Neural progenitor cell (in vitro differentiated cells): ENCODE data around the gene CAPZA1. TPM values are rescaled to one million over a fixed set of nuclear protein-coding genes. Genes with fewer than 3 reads are reported as not detected.

Experiments used
- DNase-seq: peaks from one replicate; pipeline ENCODE4 v3.0.0-alpha.2; 2016; ENCODE audit warnings: low spot score
- H2AFZ ChIP-seq: fragments of 200-600 bp; sonication (generic); replicated peaks from 2 replicates; pipeline ENCODE4 v1.6.1; 2016; ENCODE audit warnings: antibody characterized with exemption
- H3F3A ChIP-seq: fragments of 200-600 bp; sonication (generic); 2 replicates; pipeline ENCODE4 v1.6.1; 2016; ENCODE audit warnings: antibody characterized with exemption, low read depth
- H3K27ac ChIP-seq: fragments of 200-600 bp; sonication (generic); 2 replicates; pipeline ENCODE4 v1.5.1; 2016; ENCODE audit warnings: mild to moderate bottlenecking
- H3K27me3 ChIP-seq: fragments of 200-600 bp; sonication (generic); 2 replicates; pipeline ENCODE4 v1.6.1; 2016; ENCODE audit warnings: mild to moderate bottlenecking, moderate library complexity
- H3K36me3 ChIP-seq: fragments of 200-600 bp; sonication (generic); 2 replicates; pipeline ENCODE4 v1.5.1; 2016
- H3K4me1 ChIP-seq: fragments of 200-600 bp; sonication (generic); 2 replicates; pipeline ENCODE4 v1.6.1; 2016; ENCODE audit warnings: mixed run types
- H3K4me2 ChIP-seq: fragments of 200-600 bp; sonication (generic); 2 replicates; pipeline ENCODE4 v1.6.1; 2016
- H3K4me3 ChIP-seq: fragments of 200-600 bp; sonication (generic); 2 replicates; pipeline ENCODE4 v1.5.1; 2016
- H3K79me2 ChIP-seq: fragments of 200-600 bp; sonication (generic); 2 replicates; pipeline ENCODE4 v1.6.1; 2016; ENCODE audit warnings: low read depth
- H3K9ac ChIP-seq: fragments of 200-600 bp; sonication (generic); 2 replicates; pipeline ENCODE4 v1.6.1; 2016
- H3K9me3 ChIP-seq: fragments of 200-600 bp; sonication (generic); 2 replicates; pipeline ENCODE4 v1.5.1; 2016; ENCODE audit warnings: low read depth
- H4K20me1 ChIP-seq: fragments of 200-600 bp; sonication (generic); 2 replicates; pipeline ENCODE4 v1.6.1; 2016; ENCODE audit warnings: low read depth
- H3K27ac Mint-ChIP-seq: 3 replicates; pipeline ENCODE4 v1.8.0; 2021; ENCODE audit warnings: mixed read lengths
- H3K27me3 Mint-ChIP-seq: 2 replicates; pipeline ENCODE4 v1.8.0; 2022; ENCODE audit warnings: low read depth, mild to moderate bottlenecking, inconsistent platforms, moderate library complexity, mixed read lengths; ENCODE audit not compliant: insufficient read depth
- H3K36me3 Mint-ChIP-seq: 3 replicates; pipeline ENCODE4 v1.8.0; 2021; ENCODE audit warnings: mixed read lengths
- H3K4me1 Mint-ChIP-seq: 3 replicates; pipeline ENCODE4 v1.8.0; 2021; ENCODE audit warnings: mixed read lengths
- H3K4me3 Mint-ChIP-seq: 3 replicates; pipeline ENCODE4 v1.8.0; 2021; ENCODE audit warnings: mild to moderate bottlenecking, moderate library complexity, mixed read lengths
- H3K9me3 Mint-ChIP-seq: 3 replicates; pipeline ENCODE4 v1.8.0; 2020; ENCODE audit warnings: mixed read lengths
- EZH2 ChIP-seq: fragments of 200-600 bp; sonication (generic); IDR thresholded peaks from 2 replicates; pipeline ENCODE4 v1.6.1; 2017; ENCODE audit warnings: antibody characterized with exemption, mild to moderate bottlenecking, moderate library complexity
- EZH2phosphoT487 ChIP-seq: fragments of 200-600 bp; sonication (generic); IDR thresholded peaks from 2 replicates; pipeline ENCODE4 v1.6.1; 2017; ENCODE audit warnings: antibody characterized with exemption
- total RNA-seq: library from RNA; depleted of rRNA; stranded (reverse); fragments of >200 nt; gene quantifications from 2 replicates; pipeline ENCODE4 v1.2.3, GENCODE V29; 2015; ENCODE audit warnings: low replicate concordance
- TF ChIP-seq, protein P1 (sequence below): fragments of 200-600 bp; sonication (generic); IDR thresholded peaks from 2 replicates; pipeline ENCODE4 v1.5.1; 2017; ENCODE audit warnings: antibody characterized with exemption, mild to moderate bottlenecking

The CAPZA1 gene
- total RNA-seq, 1 donor from 2014 or later: 218 TPM

DNA sequence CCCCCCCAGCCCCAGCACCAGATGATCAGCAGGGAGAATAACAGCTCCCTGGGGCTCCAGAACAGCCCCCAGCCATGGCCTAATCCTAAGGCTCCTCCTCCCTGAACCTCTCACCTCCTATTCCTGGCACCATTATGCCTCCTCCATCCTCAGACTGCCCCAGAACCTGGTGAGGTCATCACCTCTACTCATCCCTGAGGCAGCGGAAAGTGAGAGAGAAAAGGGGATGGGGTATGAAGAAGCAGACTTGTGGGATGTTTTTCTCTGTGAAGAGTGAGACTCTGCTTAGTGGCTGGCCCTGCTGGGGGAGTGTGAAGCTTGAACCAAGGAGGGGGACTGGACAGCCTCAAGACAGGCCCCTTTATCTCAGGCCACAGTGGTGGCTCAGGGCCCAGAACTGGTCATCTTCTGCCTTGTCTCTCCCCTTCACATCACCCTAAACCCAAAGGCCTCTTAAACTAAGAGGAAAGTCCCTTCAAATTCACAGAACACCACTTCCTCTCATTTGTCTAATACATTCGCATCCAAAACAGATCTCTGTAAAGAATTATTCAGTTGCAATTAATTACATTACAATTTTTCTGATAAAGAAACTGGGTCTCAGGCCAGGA is 97.7 kb downstream of the CAPZA1 start:
- no peaks in the 10 kb centered on the region for H3K36me3 ChIP-seq

DNA sequence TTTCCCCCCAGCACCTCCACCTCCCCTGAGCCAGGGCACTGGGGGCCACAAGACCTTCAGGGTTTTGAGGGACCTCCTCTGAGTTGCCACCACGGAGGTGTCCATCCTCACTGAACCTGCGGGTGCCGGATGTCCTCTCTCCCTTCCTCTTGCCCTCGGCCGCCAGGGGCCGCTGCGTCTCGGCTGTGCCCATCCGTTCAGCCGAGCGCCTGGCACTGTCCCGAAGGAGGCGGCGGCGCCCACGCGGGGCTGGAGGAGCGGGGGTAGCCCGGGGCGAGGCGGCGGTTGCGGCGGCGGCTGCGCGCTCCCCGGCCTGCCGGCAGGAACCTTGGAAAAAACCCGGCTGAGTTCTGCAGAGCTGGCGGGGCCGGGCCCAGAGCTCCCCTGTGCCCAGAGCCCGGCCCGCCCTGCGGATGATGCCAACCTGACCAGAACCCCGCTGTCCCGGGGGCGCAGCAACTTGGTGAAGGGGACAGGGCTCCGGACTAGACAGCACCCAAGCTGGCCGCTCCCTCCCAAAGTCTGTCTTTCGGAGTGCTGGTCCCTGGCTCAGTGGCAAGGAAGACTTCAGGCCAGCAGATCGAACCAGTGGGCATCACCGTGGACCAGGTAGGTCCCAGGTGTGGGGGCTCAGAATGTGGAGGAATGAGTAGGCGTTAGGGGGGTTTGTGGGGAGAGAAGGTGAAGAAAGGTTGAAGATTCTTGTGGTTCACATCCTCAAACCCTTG is 99.2 kb downstream of the CAPZA1 start:
- H3K4me1 Mint-ChIP-seq: peaks cover 30% of the 10 kb centered on the region
- Histone ChIP-seq H2AFZ (peak overlapping the region; percentile 44), H3F3A (peaks cover 26% of the 10 kb centered on the region), H3K4me2 (peak overlapping the region; percentile 60), H3K79me2 (no peaks in the 10 kb centered on the region), H3K36me3 (no peaks in the 10 kb centered on the region), H3K9me3 (no peaks in the 10 kb centered on the region), H3K9ac (no peak overlapping the region), H3K27ac (no peak overlapping the region), H3K27me3 (peaks cover 63% of the 10 kb centered on the region), H3K4me3 (no peak overlapping the region), H4K20me1 (peaks cover 11% of the 10 kb centered on the region), H3K4me1 (peaks cover 33% of the 10 kb centered on the region)
- peak; percentile 91 for DNase-seq
- no peaks in the 10 kb centered on the region for H3K36me3 Mint-ChIP-seq
- H3K27ac Mint-ChIP-seq: peak overlapping the region; percentile 74
- TF ChIP-seq EZH2: no peak
- TF ChIP-seq, protein P1, sequence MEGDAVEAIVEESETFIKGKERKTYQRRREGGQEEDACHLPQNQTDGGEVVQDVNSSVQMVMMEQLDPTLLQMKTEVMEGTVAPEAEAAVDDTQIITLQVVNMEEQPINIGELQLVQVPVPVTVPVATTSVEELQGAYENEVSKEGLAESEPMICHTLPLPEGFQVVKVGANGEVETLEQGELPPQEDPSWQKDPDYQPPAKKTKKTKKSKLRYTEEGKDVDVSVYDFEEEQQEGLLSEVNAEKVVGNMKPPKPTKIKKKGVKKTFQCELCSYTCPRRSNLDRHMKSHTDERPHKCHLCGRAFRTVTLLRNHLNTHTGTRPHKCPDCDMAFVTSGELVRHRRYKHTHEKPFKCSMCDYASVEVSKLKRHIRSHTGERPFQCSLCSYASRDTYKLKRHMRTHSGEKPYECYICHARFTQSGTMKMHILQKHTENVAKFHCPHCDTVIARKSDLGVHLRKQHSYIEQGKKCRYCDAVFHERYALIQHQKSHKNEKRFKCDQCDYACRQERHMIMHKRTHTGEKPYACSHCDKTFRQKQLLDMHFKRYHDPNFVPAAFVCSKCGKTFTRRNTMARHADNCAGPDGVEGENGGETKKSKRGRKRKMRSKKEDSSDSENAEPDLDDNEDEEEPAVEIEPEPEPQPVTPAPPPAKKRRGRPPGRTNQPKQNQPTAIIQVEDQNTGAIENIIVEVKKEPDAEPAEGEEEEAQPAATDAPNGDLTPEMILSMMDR: peak; percentile 77
- H3K4me3 Mint-ChIP-seq: no peak overlapping the region
- H3K9me3 Mint-ChIP-seq: no peaks in the 10 kb centered on the region
- peaks cover 33% of the 10 kb centered on the region for H3K27me3 Mint-ChIP-seq

More for the DNA sequence above, 97.7 kb downstream of the CAPZA1 start:
- Histone ChIP-seq H3K9ac (no peak overlapping the region), H3F3A (peaks cover 25% of the 10 kb centered on the region), H4K20me1 (peaks cover 15% of the 10 kb centered on the region), H2AFZ (no peak overlapping the region), H3K4me1 (peaks cover 25% of the 10 kb centered on the region), H3K27me3 (peaks cover 78% of the 10 kb centered on the region), H3K27ac (no peak overlapping the region), H3K9me3 (no peaks in the 10 kb centered on the region), H3K4me3 (no peak overlapping the region), H3K79me2 (no peaks in the 10 kb centered on the region), H3K4me2 (no peak overlapping the region)
- peaks cover 4% of the 10 kb centered on the region for H3K36me3 Mint-ChIP-seq
- no peak overlapping the region for H3K27ac Mint-ChIP-seq
- DNase-seq: no peak
- H3K4me1 Mint-ChIP-seq: peaks cover 20% of the 10 kb centered on the region
- no peak overlapping the region for H3K4me3 Mint-ChIP-seq
- TF ChIP-seq EZH2phosphoT487 (no peak), EZH2 (no peak)
- TF ChIP-seq, protein P1: no peak
- H3K9me3 Mint-ChIP-seq: no peaks in the 10 kb centered on the region
- peaks cover 38% of the 10 kb centered on the region for H3K27me3 Mint-ChIP-seq

DNA sequence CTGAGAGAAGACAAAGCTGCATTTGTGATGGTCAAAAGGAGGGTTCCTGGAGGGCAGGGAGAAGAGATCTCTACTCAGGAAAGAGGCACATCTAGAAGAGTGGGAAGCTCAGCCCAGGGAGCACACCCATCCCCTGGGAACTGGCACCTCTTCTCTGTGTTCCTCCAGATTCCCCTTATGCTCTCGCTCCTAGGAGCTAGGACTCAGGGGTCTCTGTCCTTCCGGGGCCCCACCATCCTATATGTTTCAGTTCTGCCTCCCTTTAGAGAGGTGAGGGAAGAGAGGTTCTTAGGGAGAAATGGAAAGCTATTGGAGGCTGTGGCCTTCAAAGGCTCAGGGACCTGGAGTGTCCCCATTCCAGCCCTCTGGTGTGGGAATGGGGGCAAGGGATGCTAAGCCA is 100.1 kb downstream of the CAPZA1 start:
- H3K27me3 ChIP-seq: peaks cover 55% of the 10 kb centered on the region
- Mint-ChIP-seq H3K36me3 (no peaks in the 10 kb centered on the region), H3K27ac (no peak overlapping the region), H3K4me1 (peaks cover 27% of the 10 kb centered on the region), H3K9me3 (no peaks in the 10 kb centered on the region), H3K4me3 (no peak overlapping the region), H3K27me3 (peaks cover 30% of the 10 kb centered on the region)
- H3K4me3 ChIP-seq: no peak overlapping the region
- H4K20me1 ChIP-seq: peaks cover 6% of the 10 kb centered on the region
- H3K4me1 ChIP-seq: peaks cover 25% of the 10 kb centered on the region
- H3F3A ChIP-seq: peaks cover 26% of the 10 kb centered on the region
- DNase-seq: no peak
- H3K27ac ChIP-seq: no peak overlapping the region
- TF ChIP-seq EZH2phosphoT487: no peak
- TF ChIP-seq, protein P1: no peak
- TF ChIP-seq EZH2: no peak
- no peak overlapping the region for H3K9ac ChIP-seq
- no peaks in the 10 kb centered on the region for H3K79me2 ChIP-seq
- no peaks in the 10 kb centered on the region for H3K9me3 ChIP-seq
- H2AFZ ChIP-seq: no peak overlapping the region
- no peaks in the 10 kb centered on the region for H3K36me3 ChIP-seq
- no peak overlapping the region for H3K4me2 ChIP-seq
